Activated T-cell treated with anti-CD3 and anti-CD28 coated beads, Interleukin-2, amount 50 U/mL, for 24 hours (primary cell): ENCODE measurements around the gene AP1M2.
A peak's percentile ranks its signal among the peaks of the same experiment; 100 is the strongest.

Experiments
- DNase-seq: peaks from one replicate; pipeline ENCODE4 v3.0.0-alpha.2; 2020
- H3K27ac Mint-ChIP-seq: 2 replicates; pipeline ENCODE4 v1.8.0; 2020; ENCODE audit warnings: mild to moderate bottlenecking, mixed read lengths
- H3K27me3 Mint-ChIP-seq: 2 replicates; pipeline ENCODE4 v1.8.0; 2020; ENCODE audit warnings: mixed read lengths
- H3K36me3 Mint-ChIP-seq: 2 replicates; pipeline ENCODE4 v1.8.0; 2020; ENCODE audit warnings: low read depth, mixed read lengths
- H3K4me1 Mint-ChIP-seq: 2 replicates; pipeline ENCODE4 v1.8.0; 2020; ENCODE audit warnings: low read depth, mixed read lengths
- H3K4me3 Mint-ChIP-seq: 2 replicates; pipeline ENCODE4 v1.8.0; 2020; ENCODE audit warnings: mild to moderate bottlenecking, moderate library complexity, mixed read lengths
- H3K9me3 Mint-ChIP-seq: 2 replicates; pipeline ENCODE4 v1.8.0; 2020; ENCODE audit warnings: mixed read lengths

The AP1M2 gene

DNA sequence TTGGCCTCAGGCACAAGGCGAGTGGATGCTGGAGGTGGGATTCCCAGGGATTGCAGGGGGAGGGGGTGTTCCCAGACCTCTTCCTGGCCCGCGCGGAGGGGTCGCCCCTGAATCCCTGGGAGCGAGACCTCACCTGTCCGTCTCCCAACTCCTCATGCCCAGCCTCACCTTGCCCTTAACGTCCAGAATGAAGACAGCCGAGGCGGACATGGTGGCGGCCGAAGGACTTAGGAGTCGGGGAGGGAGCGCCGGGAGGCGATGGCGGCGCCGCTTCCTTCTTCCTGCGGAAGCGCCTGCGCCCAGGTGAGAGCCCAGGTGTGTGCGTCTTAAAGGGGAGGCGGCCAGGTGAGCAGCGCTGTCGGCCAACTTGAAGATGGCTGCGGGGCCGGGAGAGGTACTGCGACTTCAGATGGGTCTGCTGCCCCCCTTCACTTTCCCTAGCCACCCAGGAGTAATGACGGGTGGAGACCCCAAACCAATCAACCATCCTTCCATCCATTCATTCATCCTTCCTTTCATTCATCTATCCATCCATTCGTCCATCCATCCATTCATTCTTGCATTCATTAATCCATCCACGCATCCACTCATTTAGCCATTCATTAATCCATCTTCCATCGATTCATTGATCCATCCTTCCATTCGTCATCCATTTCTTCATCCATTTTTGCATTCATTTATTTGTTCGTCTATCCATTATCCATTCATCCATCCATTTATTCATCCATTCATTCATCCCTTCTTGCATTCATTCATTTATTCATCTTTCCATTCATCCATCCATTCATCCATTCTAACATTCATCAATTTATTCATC is at the start of gene AP1M2:
Gene AP1M2 (minus strand): TSS at position 291 of the 817 bp plus-strand sequence. CDS start 81 bp downstream, at position 210.
- Mint-ChIP-seq H3K4me1 (peaks cover 6% of the 10 kb centered on the region), H3K27ac (no peak within 1 kb of the TSS), H3K4me3 (no peak within 1 kb of the TSS), H3K27me3 (peaks cover 7% of the 10 kb centered on the region), H3K9me3 (no peaks in the 10 kb centered on the region), H3K36me3 (no peaks in the 10 kb centered on the region)
- no peak for DNase-seq

DNA sequence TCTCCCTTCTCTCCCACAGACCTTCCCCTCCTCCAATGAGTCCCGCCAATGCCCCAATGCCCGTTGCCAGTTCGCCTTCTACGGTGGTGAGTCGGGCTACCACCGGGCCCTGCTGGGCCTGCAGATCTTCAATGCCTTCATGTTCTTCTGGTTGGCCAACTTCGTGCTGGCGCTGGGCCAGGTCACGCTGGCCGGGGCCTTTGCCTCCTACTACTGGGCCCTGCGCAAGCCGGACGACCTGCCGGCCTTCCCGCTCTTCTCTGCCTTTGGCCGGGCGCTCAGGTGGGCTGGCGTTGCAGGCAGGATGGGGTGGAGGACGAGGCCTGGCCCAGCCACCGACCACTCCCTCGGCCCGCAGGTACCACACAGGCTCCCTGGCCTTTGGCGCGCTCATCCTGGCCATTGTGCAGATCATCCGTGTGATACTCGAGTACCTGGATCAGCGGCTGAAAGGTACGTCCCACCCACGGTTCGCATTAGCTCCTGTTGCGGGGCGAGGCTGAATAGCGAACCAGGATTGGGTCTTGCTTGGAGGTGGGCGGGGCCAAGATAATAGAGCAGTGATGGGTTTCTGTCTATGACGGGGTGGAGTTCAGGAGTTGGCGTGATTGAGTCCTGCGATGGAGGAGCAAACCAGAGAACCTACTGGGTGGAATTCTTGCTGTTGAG is 49.3 kb upstream of the AP1M2 start:
- no peaks in the 10 kb centered on the region for H3K9me3 Mint-ChIP-seq
- H3K4me3 Mint-ChIP-seq = no peak overlapping the region
- H3K36me3 Mint-ChIP-seq = peaks cover 81% of the 10 kb centered on the region
- peak overlapping the region; percentile 70 for H3K27ac Mint-ChIP-seq
- no peaks in the 10 kb centered on the region for H3K27me3 Mint-ChIP-seq
- no peak for DNase-seq
- H3K4me1 Mint-ChIP-seq = peaks cover 8% of the 10 kb centered on the region

DNA sequence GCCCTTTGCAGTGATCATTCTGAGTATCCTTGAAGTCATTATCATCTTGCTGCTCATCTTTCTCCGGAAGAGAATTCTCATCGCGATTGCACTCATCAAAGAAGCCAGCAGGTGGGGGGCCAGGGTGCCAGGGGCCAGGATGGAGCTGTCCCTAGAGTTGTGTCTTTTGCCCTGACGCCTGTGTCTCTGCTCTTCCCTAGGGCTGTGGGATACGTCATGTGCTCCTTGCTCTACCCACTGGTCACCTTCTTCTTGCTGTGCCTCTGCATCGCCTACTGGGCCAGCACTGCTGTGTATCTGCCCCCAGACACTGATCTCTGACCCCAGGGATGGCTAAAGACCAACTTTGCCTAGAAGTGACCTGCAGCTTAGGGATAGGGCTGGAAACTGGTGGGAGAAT is 47.9 kb upstream of the AP1M2 start:
- H3K4me3 Mint-ChIP-seq = no peak overlapping the region
- DNase-seq = no peak
- H3K27me3 Mint-ChIP-seq = no peaks in the 10 kb centered on the region
- peak overlapping the region; percentile 23 for H3K27ac Mint-ChIP-seq
- H3K36me3 Mint-ChIP-seq = peaks cover 80% of the 10 kb centered on the region
- peaks cover 5% of the 10 kb centered on the region for H3K4me1 Mint-ChIP-seq
- H3K9me3 Mint-ChIP-seq = no peaks in the 10 kb centered on the region

DNA sequence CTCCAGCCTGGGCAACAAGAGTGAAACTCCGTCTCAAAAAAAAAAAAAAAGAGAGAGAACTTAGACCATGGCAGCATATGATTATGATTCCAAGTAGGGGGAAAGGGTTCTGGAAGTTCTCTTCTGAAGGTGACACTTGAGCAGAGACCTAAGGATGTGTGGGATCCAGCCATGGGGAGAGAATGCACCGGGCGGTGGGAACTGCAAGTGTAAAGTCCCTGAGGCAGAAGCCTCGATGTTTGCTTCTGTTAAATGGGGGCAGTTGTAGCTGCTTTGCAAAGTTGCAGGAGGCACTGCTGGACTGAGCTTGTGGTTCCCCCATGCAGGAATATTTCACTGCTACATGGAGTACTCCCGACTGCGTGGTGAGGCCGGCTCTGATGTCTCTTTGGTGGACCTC is 47.3 kb upstream of the AP1M2 start:
- no peak overlapping the region for H3K27ac Mint-ChIP-seq
- H3K27me3 Mint-ChIP-seq = no peaks in the 10 kb centered on the region
- H3K4me1 Mint-ChIP-seq = peaks cover 5% of the 10 kb centered on the region
- no peaks in the 10 kb centered on the region for H3K9me3 Mint-ChIP-seq
- DNase-seq = no peak
- H3K4me3 Mint-ChIP-seq = no peak overlapping the region
- peaks cover 76% of the 10 kb centered on the region for H3K36me3 Mint-ChIP-seq

DNA sequence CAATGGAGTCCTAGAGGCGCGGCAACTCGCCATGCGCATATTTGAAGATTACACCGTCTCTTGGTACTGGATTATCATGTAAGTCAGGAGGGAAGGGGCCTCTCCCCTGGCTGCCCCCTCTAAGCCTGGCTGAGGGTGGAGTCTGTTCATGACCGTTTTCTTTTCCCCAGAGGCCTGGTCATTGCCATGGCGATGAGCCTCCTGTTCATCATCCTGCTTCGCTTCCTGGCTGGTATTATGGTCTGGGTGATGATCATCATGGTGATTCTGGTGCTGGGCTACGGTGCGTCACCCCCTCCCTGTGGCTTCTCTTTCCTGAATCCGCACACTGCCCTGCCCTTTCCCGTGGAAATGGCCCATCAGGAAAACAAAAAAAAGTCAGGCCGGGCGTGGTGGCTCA is 44.8 kb upstream of the AP1M2 start:
- DNase-seq = no peak
- no peaks in the 10 kb centered on the region for H3K4me1 Mint-ChIP-seq
- H3K9me3 Mint-ChIP-seq = no peaks in the 10 kb centered on the region
- no peaks in the 10 kb centered on the region for H3K27me3 Mint-ChIP-seq
- H3K36me3 Mint-ChIP-seq = peaks cover 74% of the 10 kb centered on the region
- no peak overlapping the region for H3K4me3 Mint-ChIP-seq
- H3K27ac Mint-ChIP-seq = no peak overlapping the region

DNA sequence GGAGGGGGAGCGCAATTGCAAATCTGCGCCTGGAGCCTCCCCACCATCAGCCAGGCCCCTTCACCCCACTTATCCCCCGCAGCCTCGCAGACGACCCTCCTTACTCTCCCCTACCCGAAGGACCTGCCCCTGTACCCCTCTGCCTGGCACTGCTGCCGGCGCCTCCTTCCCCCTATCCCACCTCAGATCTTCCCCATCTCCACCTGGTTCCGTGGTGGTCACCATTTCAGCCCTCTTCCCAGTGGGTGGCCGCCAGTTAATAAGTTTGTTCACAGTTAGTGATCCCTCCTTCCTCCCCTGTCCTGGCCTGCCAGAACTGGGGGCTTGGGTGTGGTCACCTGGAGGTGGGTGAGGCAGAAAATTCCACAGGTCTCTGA is 38.6 kb upstream of the AP1M2 start:
- Mint-ChIP-seq H3K4me3 (no peak overlapping the region), H3K4me1 (peaks cover 35% of the 10 kb centered on the region), H3K9me3 (no peaks in the 10 kb centered on the region), H3K27ac (no peak overlapping the region), H3K36me3 (peaks cover 42% of the 10 kb centered on the region), H3K27me3 (no peaks in the 10 kb centered on the region)
- DNase-seq = no peak

DNA sequence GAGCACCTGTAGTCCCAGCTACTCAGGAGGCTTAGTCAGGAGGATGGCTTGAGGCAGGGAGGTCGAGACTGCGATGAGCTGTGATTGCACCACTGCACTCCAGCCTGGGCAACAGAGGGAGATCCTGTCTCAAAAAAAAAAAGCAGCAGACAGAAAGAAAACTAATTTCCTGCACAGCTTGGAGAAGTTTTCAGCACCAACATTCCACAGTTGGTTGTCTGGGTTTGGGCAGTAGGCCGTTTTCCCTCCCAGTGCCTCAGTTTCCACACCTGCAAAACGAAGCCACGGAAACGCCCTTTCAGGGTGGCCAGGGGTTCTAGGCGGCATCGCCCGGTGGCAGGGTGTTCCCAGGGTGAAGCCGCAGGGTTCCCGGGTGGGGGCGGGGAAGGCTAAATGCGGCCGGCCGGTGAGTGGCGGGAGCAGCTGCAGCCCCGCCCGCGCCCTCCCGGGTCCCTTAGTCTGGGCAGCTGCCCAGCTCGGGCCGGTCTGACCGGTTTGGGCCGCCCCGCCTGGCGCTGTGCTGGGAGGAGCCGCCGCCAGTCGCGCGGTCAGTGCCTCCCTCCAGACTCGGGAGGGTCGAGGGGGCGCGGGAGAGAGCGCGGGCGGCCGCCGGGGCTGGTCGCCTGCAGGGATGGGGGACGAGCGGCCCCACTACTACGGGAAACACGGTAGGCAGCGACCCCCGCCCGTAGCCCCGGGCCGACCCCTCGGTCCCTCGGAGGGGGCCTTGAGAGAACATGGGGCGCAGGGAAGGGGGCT is 38.1 kb upstream of the AP1M2 start, which contains the start of gene SLC44A2:
Gene SLC44A2 (plus strand): TSS at position 551 of the 759 bp plus-strand sequence. CDS start 81 bp downstream, at position 632.
- Mint-ChIP-seq H3K36me3 (peaks cover 45% of the 10 kb centered on the region), H3K4me3 (no peak within 1 kb of the TSS), H3K4me1 (peaks cover 38% of the 10 kb centered on the region), H3K27ac (peak within 1 kb of the TSS; percentile 73), H3K27me3 (no peaks in the 10 kb centered on the region), H3K9me3 (no peaks in the 10 kb centered on the region)
- no peak for DNase-seq

DNA sequence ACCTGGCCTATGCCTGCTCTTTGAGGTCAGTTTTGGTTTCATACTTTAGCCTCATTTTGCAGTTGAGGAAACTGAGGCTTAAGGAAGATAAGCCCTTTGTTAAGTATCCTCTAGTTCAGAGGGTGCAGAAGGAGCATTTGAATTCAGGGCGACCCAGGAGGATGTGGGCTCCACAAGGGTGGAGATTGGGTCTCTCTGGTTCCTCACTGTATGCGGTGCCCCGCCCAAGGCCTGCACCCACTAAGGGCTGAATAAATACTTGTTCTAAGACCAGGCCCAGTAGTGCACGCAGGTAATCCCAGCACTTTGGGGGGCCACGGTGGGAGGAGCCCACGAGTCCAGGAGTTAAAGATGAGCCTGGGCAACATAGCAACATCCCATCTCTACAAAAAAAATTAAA is 37.5 kb upstream of the AP1M2 start:
- DNase-seq = no peak
- H3K27ac Mint-ChIP-seq = peak overlapping the region; percentile 73
- H3K36me3 Mint-ChIP-seq = peaks cover 47% of the 10 kb centered on the region
- H3K9me3 Mint-ChIP-seq = no peaks in the 10 kb centered on the region
- H3K4me1 Mint-ChIP-seq = peaks cover 40% of the 10 kb centered on the region
- H3K27me3 Mint-ChIP-seq = no peaks in the 10 kb centered on the region
- H3K4me3 Mint-ChIP-seq = no peak overlapping the region

DNA sequence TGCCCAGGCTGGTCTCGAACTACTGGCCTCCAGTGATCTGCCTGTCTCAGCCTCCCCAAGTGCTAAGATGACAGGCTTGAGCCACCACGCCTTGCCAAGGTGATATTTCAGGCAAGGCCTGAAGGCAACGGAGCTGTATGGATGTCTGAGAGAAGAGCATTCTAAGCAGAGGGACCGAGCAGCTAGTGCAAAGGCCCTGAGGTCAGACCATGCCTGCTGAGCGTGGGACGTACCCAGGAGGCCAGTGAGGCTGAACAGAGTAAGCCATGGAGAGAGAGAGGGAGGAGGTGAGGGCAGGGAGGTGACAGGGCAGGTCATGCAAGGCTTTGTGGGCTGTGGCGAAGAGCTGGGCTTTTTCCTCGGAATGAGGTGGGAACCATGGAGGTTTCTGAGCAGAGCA is 34.9 kb upstream of the AP1M2 start:
- Mint-ChIP-seq H3K4me3 (no peak overlapping the region), H3K27me3 (no peaks in the 10 kb centered on the region), H3K27ac (peak overlapping the region; percentile 67), H3K36me3 (peaks cover 39% of the 10 kb centered on the region), H3K4me1 (peaks cover 42% of the 10 kb centered on the region), H3K9me3 (no peaks in the 10 kb centered on the region)
- no peak for DNase-seq

DNA sequence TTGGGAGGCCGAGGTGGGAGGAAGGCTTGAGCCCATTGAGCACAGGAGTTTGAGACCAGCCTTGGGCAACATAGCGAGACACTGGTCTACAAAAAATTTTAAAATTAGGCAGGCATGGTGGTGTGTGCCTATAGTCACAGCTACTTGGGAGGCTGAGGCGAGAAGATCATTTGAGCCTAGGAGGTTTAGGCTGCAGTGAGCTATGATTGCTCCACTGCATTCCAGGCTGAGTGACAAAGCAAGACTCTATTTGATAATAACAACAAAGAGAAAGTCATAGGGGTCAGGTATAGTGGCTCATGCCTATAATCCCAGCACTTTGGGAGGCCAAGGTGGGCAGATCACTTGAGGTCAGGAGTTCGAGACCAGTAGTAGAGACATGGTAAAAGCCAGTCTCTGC is 33.7 kb upstream of the AP1M2 start:
- peaks cover 43% of the 10 kb centered on the region for H3K4me1 Mint-ChIP-seq
- H3K4me3 Mint-ChIP-seq = no peak overlapping the region
- peak overlapping the region; percentile 75 for H3K27ac Mint-ChIP-seq
- DNase-seq = no peak
- H3K27me3 Mint-ChIP-seq = no peaks in the 10 kb centered on the region
- peaks cover 34% of the 10 kb centered on the region for H3K36me3 Mint-ChIP-seq
- H3K9me3 Mint-ChIP-seq = no peaks in the 10 kb centered on the region

DNA sequence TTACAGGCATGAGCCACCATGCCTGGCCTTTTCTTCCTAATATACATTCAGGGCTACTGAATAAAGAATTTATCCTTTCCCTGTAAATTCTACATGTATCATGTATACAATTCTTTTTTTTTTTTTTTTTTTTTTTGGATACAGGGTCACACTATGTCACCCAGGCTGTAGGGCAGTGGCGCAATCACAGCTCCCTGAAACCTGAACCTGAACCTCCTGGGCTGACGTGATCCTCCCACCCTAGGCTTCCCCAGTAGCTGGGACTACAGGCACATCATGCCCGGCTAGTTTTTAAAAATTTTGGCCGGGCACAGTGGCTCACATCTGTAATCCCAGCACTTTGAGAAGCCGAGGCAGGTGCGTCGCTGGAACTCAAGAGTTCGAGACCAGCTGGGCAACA is 31.7 kb upstream of the AP1M2 start:
- H3K27me3 Mint-ChIP-seq = no peaks in the 10 kb centered on the region

DNA sequence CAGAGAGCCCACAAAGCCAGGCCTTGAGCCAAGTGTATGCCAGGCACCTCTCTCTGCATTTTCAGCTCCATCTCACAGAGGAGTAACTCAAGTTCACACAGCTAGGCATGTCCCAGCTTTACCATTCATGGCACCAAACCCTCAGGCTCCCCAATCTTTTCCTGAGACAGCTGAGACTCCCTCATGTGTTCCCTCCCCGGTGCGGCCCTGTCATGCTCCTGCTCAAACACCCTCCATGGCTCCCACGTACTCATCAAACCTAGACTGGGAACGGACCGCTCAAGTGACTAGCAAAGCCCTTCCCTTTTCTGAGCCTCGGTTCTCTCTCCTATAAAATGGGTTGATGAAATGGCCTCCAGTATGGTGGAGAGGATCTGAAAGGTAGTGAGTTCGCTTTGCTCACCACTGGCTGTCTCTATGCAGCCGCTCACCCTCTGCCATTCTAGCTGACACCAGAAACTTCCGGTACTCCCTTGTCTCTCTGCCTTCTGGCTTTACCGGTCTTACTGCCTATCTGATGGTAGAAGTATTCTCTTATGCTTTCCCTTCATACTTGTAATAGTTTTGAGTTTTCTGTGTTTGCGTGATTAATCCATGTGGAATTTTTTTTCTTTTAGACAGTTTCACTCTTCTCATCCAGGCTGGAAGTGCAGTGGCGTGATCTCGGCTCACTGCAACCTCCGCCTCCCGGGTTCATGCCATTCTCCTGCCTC is 30.5 kb upstream of the AP1M2 start:
- Mint-ChIP-seq H3K27me3 (no peaks in the 10 kb centered on the region), H3K9me3 (no peaks in the 10 kb centered on the region), H3K4me3 (no peak overlapping the region), H3K27ac (peak overlapping the region; percentile 3), H3K36me3 (peaks cover 47% of the 10 kb centered on the region), H3K4me1 (peaks cover 39% of the 10 kb centered on the region)
- DNase-seq = no peak

More for the DNA sequence above, 31.7 kb upstream of the AP1M2 start:
- Mint-ChIP-seq H3K27ac (no peak overlapping the region), H3K4me1 (peaks cover 41% of the 10 kb centered on the region), H3K9me3 (no peaks in the 10 kb centered on the region), H3K36me3 (peaks cover 37% of the 10 kb centered on the region), H3K4me3 (no peak overlapping the region)
- no peak for DNase-seq

DNA sequence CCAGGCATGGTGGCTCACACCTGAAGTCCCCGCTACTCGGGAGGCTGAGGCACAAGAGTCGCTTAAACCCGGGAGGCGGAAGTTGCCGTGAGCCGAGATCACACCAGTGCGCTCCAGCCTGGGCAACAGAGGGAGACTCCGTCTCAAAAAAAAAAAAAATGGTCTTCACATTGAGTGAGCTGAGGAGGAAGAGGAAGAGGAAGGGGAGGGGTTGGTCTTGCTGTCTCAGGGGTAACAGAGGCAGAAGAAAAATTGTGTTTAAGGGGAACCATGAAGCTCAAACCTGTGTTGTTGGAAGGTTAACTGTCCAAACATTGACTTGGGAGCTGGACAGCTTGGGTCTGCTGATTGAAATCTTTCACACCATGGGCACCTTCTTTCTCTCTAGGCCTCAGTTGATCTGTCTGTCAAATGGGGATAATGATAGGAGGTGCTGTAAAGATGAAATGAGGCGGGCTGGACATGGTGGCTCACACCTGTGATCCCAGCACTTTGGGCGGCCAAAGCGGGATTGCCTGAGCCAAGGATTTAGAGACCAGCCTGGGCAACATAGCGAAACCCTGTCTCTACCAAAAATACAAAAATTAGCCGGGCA is 28.4 kb upstream of the AP1M2 start:
- DNase-seq = no peak
- Mint-ChIP-seq H3K27ac (peak overlapping the region; percentile 48), H3K9me3 (no peaks in the 10 kb centered on the region), H3K27me3 (no peaks in the 10 kb centered on the region), H3K4me1 (peaks cover 30% of the 10 kb centered on the region), H3K4me3 (no peak overlapping the region), H3K36me3 (peaks cover 36% of the 10 kb centered on the region)
